Upper lobe of left lung (tissue), 4 donors: Measurements from ENCODE around the gene PPP2R2D.

ENCODE experiments used
- CTCF ChIP-seq, 6 experiments: fragments of 450-650 bp in 4 of 6; fragments of 200-600 bp in 2 of 6; sonication (generic) in 2 of 6; IDR thresholded peaks; one replicate each; pipeline ENCODE4 v1.5.1; 2016 to 2019; ENCODE audit warnings: antibody characterized with exemption in 6 of 6
- EP300 ChIP-seq, 4 donors: sonication (generic); formaldehyde crosslinking; IDR thresholded peaks; one replicate each; pipeline ENCODE4 v1.5.1; 2017; ENCODE audit warnings: antibody characterized with exemption in 4 of 4, control low read depth in 2 of 4
- POLR2A ChIP-seq, 4 donors: fragments of 450-650 bp; IDR thresholded peaks; one replicate each; pipeline ENCODE4 v1.5.1; 2016 to 2017; ENCODE audit warnings: antibody characterized with exemption in 4 of 4, mild to moderate bottlenecking in 2 of 4
- POLR2AphosphoS5 ChIP-seq, 2 donors: sonication (generic); formaldehyde crosslinking; IDR thresholded peaks; one replicate each; pipeline ENCODE4 v1.5.1; 2017; ENCODE audit warnings: antibody characterized with exemption in 2 of 2

- TF ChIP-seq POLR2A (IDR thresholded peaks at IDR 0.05): no peak
- TF ChIP-seq POLR2AphosphoS5 (IDR thresholded peaks at IDR 0.05): no peak
- TF ChIP-seq CTCF (IDR thresholded peaks at IDR 0.05): no peak
- TF ChIP-seq EP300 (IDR thresholded peaks at IDR 0.05): no peak
Observed at GRCh38 chr10:131998050-131998844, 97.4 kb downstream of the PPP2R2D start.
